ENCODE results near the gene WASHC1. TPM values are rescaled to one million over a fixed set of nuclear protein-coding genes. Genes with fewer than 3 reads are reported as not detected.
"Not testable (repeated sequence)": the region's sequence is repeated elsewhere in the genome, so short reads cannot be mapped to it uniquely, and the experiment has no call there.

Gene WASHC1
- total RNA-seq, 1 experiment from 2014 or later, result 21.1 TPM

- DNase-seq (ENCODE audit: low spot score); CTCF ChIA-PET: not testable (repeated sequence)
These were observed 19.1 kb upstream of the WASHC1 start for GRCh38 chr9:48190-48842.

DNA sequence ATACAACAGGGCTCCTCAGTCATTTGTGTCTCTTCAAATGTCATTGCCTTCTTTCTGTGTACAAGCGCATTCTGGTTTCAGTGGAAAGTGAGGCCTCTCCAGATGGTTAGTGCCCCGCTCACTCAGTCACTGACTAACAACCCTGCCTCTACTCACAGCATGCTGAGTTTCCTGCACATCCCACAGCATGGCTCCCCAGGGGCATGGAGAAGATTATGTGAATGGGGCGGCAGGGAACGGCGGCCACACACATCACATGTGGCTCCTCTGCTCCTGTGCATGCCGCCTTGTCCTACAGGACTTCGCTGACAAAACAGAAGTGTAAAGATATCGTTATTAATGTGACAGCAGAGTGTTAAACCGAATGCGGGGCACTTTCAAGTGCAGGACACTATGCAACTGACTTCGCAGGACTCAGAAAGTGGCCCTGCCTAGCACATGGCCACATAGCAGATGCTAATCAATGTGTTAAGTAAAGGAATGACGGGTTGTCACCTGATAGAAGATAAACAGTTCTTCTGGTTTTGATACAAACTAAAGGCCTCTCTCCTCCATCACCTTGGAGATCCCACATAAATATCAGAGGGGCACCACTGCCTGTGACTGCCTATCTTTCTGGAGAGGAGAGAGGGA lies 17.5 kb upstream of the WASHC1 start:
- POLR2A ChIA-PET (ENCODE audit: low non-redundant PET); BruUV-seq (replicated peaks); H3K4me1 ChIP-seq (ENCODE audit: insufficient read depth, low read length, poor library complexity, severe bottlenecking); CTCF ChIA-PET; H3K4me3 ChIP-seq (ENCODE audit: low read depth, low read length, poor library complexity, severe bottlenecking); H3K9me3 ChIP-seq (ENCODE audit: low read depth, low read length, poor library complexity, severe bottlenecking); H3K27me3 ChIP-seq (replicated peaks; ENCODE audit: insufficient read depth, low read depth, low read length, poor library complexity); DNase-seq (ENCODE audit: low spot score); H3K36me3 ChIP-seq (ENCODE audit: insufficient read depth, low read length, poor library complexity, severe bottlenecking); H3K27ac ChIP-seq (ENCODE audit: low read depth, low read length, poor library complexity, severe bottlenecking); intact Hi-C loops (cut with micrococcal nuclease; ENCODE audit: unreplicated experiment): not testable (repeated sequence)

More at GRCh38 chr9:48190-48842, 19.1 kb upstream of the WASHC1 start:
- POLR2A ChIA-PET (ENCODE audit: low non-redundant PET); intact Hi-C loops (cut with micrococcal nuclease; ENCODE audit: unreplicated experiment); H3K4me1 ChIP-seq (ENCODE audit: insufficient read depth, low read length, poor library complexity, severe bottlenecking); H3K9me3 ChIP-seq (ENCODE audit: low read depth, low read length, poor library complexity, severe bottlenecking); H3K4me3 ChIP-seq (ENCODE audit: low read depth, low read length, poor library complexity, severe bottlenecking); H3K36me3 ChIP-seq (ENCODE audit: insufficient read depth, low read length, poor library complexity, severe bottlenecking); H3K27me3 ChIP-seq (replicated peaks; ENCODE audit: insufficient read depth, low read depth, low read length, poor library complexity); BruUV-seq (replicated peaks); H3K27ac ChIP-seq (ENCODE audit: low read depth, low read length, poor library complexity, severe bottlenecking): not testable (repeated sequence)

- intact Hi-C loops (cut with micrococcal nuclease; ENCODE audit: unreplicated experiment); CTCF ChIA-PET; H3K9me3 ChIP-seq (ENCODE audit: low read depth, low read length, poor library complexity, severe bottlenecking); H3K36me3 ChIP-seq (ENCODE audit: insufficient read depth, low read length, poor library complexity, severe bottlenecking); BruUV-seq (replicated peaks); H3K4me3 ChIP-seq (ENCODE audit: low read depth, low read length, poor library complexity, severe bottlenecking); H3K4me1 ChIP-seq (ENCODE audit: insufficient read depth, low read length, poor library complexity, severe bottlenecking); DNase-seq (ENCODE audit: low spot score); H3K27ac ChIP-seq (ENCODE audit: low read depth, low read length, poor library complexity, severe bottlenecking); POLR2A ChIA-PET (ENCODE audit: low non-redundant PET); H3K27me3 ChIP-seq (replicated peaks; ENCODE audit: insufficient read depth, low read depth, low read length, poor library complexity): not testable (repeated sequence)
These were observed 16.9 kb upstream of the WASHC1 start for GRCh38 chr9:46164-46563.

DNA sequence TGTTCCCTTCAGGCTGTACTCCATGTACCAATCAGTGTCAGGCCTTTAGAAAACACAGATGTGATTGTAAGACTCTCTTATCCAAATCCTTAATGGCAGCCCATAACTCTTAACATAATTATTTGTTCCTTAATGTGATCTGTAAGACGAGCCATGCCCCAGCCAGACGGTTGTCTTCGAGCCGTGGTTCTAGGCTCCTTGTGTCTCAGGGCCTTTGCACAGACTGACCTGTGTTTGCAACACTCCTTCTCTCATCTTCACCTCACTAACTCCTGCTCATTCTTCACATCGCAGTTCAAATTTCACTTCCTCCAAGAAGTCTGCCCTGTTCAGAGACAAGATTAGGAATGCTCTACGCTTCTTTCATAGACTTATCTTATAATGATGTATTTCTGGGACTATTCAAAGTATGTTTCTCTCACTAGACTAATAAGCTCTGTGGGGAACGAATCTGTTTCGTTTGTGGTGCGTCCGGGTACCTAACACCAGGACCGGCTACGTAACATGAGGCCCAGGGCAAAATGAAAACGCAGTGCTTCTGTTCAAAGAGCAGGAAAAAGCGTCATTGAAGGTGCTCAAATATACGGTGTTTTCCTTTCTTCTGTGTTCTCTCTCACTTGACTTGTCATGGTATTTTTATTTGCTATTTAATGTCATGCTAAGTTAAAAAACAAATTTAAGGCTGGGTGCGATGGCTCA lies 16.1 kb upstream of the WASHC1 start:
- H3K36me3 ChIP-seq (ENCODE audit: insufficient read depth, low read length, poor library complexity, severe bottlenecking); H3K27me3 ChIP-seq (replicated peaks; ENCODE audit: insufficient read depth, low read depth, low read length, poor library complexity); H3K27ac ChIP-seq (ENCODE audit: low read depth, low read length, poor library complexity, severe bottlenecking); H3K9me3 ChIP-seq (ENCODE audit: low read depth, low read length, poor library complexity, severe bottlenecking); BruUV-seq (replicated peaks); intact Hi-C loops (cut with micrococcal nuclease; ENCODE audit: unreplicated experiment); DNase-seq (ENCODE audit: low spot score); POLR2A ChIA-PET (ENCODE audit: low non-redundant PET); CTCF ChIA-PET; H3K4me1 ChIP-seq (ENCODE audit: insufficient read depth, low read length, poor library complexity, severe bottlenecking); H3K4me3 ChIP-seq (ENCODE audit: low read depth, low read length, poor library complexity, severe bottlenecking): not testable (repeated sequence)

GRCh38 chr9:44416-44815 lies 15.2 kb upstream of the WASHC1 start:
- POLR2A ChIA-PET (ENCODE audit: low non-redundant PET); H3K4me3 ChIP-seq (ENCODE audit: low read depth, low read length, poor library complexity, severe bottlenecking); H3K9me3 ChIP-seq (ENCODE audit: low read depth, low read length, poor library complexity, severe bottlenecking); H3K27me3 ChIP-seq (replicated peaks; ENCODE audit: insufficient read depth, low read depth, low read length, poor library complexity); DNase-seq (ENCODE audit: low spot score); BruUV-seq (replicated peaks); H3K36me3 ChIP-seq (ENCODE audit: insufficient read depth, low read length, poor library complexity, severe bottlenecking); H3K4me1 ChIP-seq (ENCODE audit: insufficient read depth, low read length, poor library complexity, severe bottlenecking); CTCF ChIA-PET; intact Hi-C loops (cut with micrococcal nuclease; ENCODE audit: unreplicated experiment); H3K27ac ChIP-seq (ENCODE audit: low read depth, low read length, poor library complexity, severe bottlenecking): not testable (repeated sequence)

GRCh38 chr9:43636-44035 lies 14.4 kb upstream of the WASHC1 start:
- H3K36me3 ChIP-seq (ENCODE audit: insufficient read depth, low read length, poor library complexity, severe bottlenecking); POLR2A ChIA-PET (ENCODE audit: low non-redundant PET); intact Hi-C loops (cut with micrococcal nuclease; ENCODE audit: unreplicated experiment); CTCF ChIA-PET; DNase-seq (ENCODE audit: low spot score); BruUV-seq (replicated peaks); H3K4me3 ChIP-seq (ENCODE audit: low read depth, low read length, poor library complexity, severe bottlenecking); H3K27ac ChIP-seq (ENCODE audit: low read depth, low read length, poor library complexity, severe bottlenecking); H3K27me3 ChIP-seq (replicated peaks; ENCODE audit: insufficient read depth, low read depth, low read length, poor library complexity); H3K4me1 ChIP-seq (ENCODE audit: insufficient read depth, low read length, poor library complexity, severe bottlenecking); H3K9me3 ChIP-seq (ENCODE audit: low read depth, low read length, poor library complexity, severe bottlenecking): not testable (repeated sequence)

GRCh38 chr9:43116-43515 lies 13.9 kb upstream of the WASHC1 start:
- DNase-seq (ENCODE audit: low spot score); H3K4me3 ChIP-seq (ENCODE audit: low read depth, low read length, poor library complexity, severe bottlenecking); H3K9me3 ChIP-seq (ENCODE audit: low read depth, low read length, poor library complexity, severe bottlenecking); H3K27ac ChIP-seq (ENCODE audit: low read depth, low read length, poor library complexity, severe bottlenecking); POLR2A ChIA-PET (ENCODE audit: low non-redundant PET); H3K4me1 ChIP-seq (ENCODE audit: insufficient read depth, low read length, poor library complexity, severe bottlenecking); CTCF ChIA-PET; H3K27me3 ChIP-seq (replicated peaks; ENCODE audit: insufficient read depth, low read depth, low read length, poor library complexity); H3K36me3 ChIP-seq (ENCODE audit: insufficient read depth, low read length, poor library complexity, severe bottlenecking); intact Hi-C loops (cut with micrococcal nuclease; ENCODE audit: unreplicated experiment); BruUV-seq (replicated peaks): not testable (repeated sequence)
